DND-41 (cell line): ENCODE data around the gene R3HDM4.
A peak's percentile ranks its signal among the peaks of the same experiment; 100 is the strongest.

Experiments
- ATAC-seq: fragments of 200-7000 bp; cut with Tn5 transposase; 3 replicates; pipeline ENCODE4 v1.9.1; 2021; ENCODE audit warnings: low read depth; ENCODE audit not compliant: insufficient read depth
- DNase-seq: peaks from one replicate; pipeline ENCODE4 v3.0.0-alpha.2; 2020
- H2AFZ ChIP-seq: 2 replicates; pipeline ENCODE4 v1.6.0; 2012; ENCODE audit warnings: low read depth, low read length
- H3K27ac ChIP-seq: 2 replicates; pipeline ENCODE4 v1.5.1; 2012; ENCODE audit warnings: low read length, inconsistent platforms
- H3K27me3 ChIP-seq: fragments of 200-600 bp; sonication (generic); 2 replicates; pipeline ENCODE4 v1.6.0; 2012; ENCODE audit warnings: low read length, mild to moderate bottlenecking, inconsistent platforms; ENCODE audit not compliant: insufficient read depth, poor library complexity
- H3K36me3 ChIP-seq: 2 replicates; pipeline ENCODE4 v1.5.1; 2012; ENCODE audit warnings: low read length, inconsistent platforms; ENCODE audit not compliant: insufficient read depth
- H3K4me1 ChIP-seq: 2 replicates; pipeline ENCODE4 v1.5.1; 2012; ENCODE audit warnings: mild to moderate bottlenecking, low read length; ENCODE audit not compliant: insufficient read depth
- H3K4me2 ChIP-seq: 2 replicates; pipeline ENCODE4 v1.6.0; 2012; ENCODE audit warnings: mild to moderate bottlenecking, moderate library complexity, low read length, inconsistent platforms; ENCODE audit not compliant: insufficient read depth
- H3K4me3 ChIP-seq, 2 experiments: fragments of 200-600 bp in 1 of 2; shearing (Covaris generic) in 1 of 2; 2 replicates each; pipeline ENCODE4 v1.5.1; 2012 to 2016; ENCODE audit warnings: inconsistent platforms in 2 of 2, low read length in 2 of 2, mild to moderate bottlenecking in 2 of 2, low read depth in 1 of 2, moderate library complexity in 1 of 2
- H3K79me2 ChIP-seq: 2 replicates; pipeline ENCODE4 v1.6.0; 2012; ENCODE audit warnings: low read length, inconsistent platforms; ENCODE audit not compliant: insufficient read depth
- H3K9ac ChIP-seq: 2 replicates; pipeline ENCODE4 v1.6.0; 2012; ENCODE audit warnings: low read depth, mild to moderate bottlenecking, inconsistent platforms, low read length, moderate library complexity
- H3K9me3 ChIP-seq: 2 replicates; pipeline ENCODE4 v1.5.1; 2012; ENCODE audit warnings: low read length, moderate library complexity, mild to moderate bottlenecking, inconsistent platforms; ENCODE audit not compliant: insufficient read depth, severe bottlenecking
- H4K20me1 ChIP-seq: 2 replicates; pipeline ENCODE4 v1.6.0; 2012; ENCODE audit warnings: low read length; ENCODE audit not compliant: insufficient read depth
- EZH2 ChIP-seq: IDR thresholded peaks from 3 replicates; pipeline ENCODE4 v1.6.1; 2012; ENCODE audit warnings: borderline replicate concordance, low read depth, mild to moderate bottlenecking, moderate library complexity, low read length, inconsistent platforms; ENCODE audit not compliant: severe bottlenecking
- TF ChIP-seq, protein P1 (sequence below): IDR thresholded peaks from 2 replicates; pipeline ENCODE4 v1.5.1; 2012; ENCODE audit warnings: borderline replicate concordance, low read length, moderate library complexity, mild to moderate bottlenecking; ENCODE audit not compliant: poor library complexity, severe bottlenecking; ENCODE audit errors: extremely low read depth

Gene R3HDM4

DNA sequence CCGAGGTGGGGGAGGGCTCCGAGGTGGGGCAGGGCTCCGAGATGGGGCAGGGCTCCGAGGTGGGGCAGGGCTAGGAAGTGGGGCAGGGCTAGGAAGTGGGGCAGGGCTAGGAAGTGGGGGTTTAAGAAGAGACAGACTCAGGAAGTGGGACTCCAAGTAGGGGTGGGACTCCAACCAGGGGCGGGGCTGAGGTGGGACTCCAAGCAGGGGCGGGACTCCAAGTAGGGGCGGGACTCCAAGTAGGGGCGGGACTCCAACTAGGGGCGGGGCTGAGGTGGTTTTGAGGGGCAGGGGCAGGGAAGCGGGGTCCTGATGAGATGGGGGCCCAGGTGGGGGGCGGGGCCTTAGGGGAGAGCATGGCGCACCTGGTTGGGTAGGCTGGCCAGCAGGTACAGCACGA is 39.9 kb downstream of the R3HDM4 start:
- no peak overlapping the region for H3K27ac ChIP-seq
- DNase-seq: peak; percentile 80
- peaks cover 5% of the 10 kb centered on the region; the same call in 1 of the 2 replicates for H4K20me1 ChIP-seq
- H3K79me2 ChIP-seq: no peaks in the 10 kb centered on the region
- H2AFZ ChIP-seq: no peak overlapping the region
- H3K4me1 ChIP-seq: no peaks in the 10 kb centered on the region
- H3K9ac ChIP-seq: no peak overlapping the region
- no peaks in the 10 kb centered on the region for H3K9me3 ChIP-seq
- no peak overlapping the region for H3K4me2 ChIP-seq
- H3K4me3 ChIP-seq: no peak overlapping the region
- TF ChIP-seq EZH2: no peak
- TF ChIP-seq, protein P1, sequence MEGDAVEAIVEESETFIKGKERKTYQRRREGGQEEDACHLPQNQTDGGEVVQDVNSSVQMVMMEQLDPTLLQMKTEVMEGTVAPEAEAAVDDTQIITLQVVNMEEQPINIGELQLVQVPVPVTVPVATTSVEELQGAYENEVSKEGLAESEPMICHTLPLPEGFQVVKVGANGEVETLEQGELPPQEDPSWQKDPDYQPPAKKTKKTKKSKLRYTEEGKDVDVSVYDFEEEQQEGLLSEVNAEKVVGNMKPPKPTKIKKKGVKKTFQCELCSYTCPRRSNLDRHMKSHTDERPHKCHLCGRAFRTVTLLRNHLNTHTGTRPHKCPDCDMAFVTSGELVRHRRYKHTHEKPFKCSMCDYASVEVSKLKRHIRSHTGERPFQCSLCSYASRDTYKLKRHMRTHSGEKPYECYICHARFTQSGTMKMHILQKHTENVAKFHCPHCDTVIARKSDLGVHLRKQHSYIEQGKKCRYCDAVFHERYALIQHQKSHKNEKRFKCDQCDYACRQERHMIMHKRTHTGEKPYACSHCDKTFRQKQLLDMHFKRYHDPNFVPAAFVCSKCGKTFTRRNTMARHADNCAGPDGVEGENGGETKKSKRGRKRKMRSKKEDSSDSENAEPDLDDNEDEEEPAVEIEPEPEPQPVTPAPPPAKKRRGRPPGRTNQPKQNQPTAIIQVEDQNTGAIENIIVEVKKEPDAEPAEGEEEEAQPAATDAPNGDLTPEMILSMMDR: no peak
- H3K36me3 ChIP-seq: peaks cover 68% of the 10 kb centered on the region
- H3K27me3 ChIP-seq: no peaks in the 10 kb centered on the region
- peak; percentile 91 for ATAC-seq

DNA sequence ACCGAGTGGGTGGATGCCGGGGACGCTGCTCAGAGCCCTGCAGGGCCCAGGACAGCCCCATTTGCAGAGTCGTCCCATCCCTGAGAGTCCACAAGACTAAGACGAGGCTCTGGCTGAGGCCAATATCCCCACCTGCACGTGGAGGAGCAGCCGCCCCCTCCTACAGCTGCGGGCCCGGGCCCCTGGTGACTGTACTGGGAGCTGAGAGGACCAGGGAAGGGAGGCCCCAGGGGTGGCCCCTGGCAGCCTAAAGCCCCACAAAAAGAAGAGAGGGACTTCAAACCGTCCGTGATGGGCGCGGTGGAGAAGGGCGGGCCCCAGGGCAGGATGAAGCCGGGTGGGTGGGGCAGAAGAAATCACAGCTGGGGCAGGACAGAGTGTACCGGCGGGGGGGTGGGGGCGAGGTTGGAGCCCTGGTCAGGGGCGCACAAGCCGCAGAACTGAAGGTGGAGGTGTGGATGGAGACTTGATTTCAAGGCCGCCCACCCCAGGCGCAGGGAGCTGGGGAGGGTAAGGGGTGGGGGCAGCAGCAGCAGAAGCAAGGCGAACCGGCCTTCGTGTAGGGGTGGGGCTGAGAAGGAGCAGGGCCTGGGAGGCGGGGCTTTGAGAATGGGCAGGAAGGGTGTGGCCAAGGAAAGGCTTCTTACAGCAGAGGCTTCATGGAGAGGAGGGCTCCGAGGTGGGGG is 40.6 kb downstream of the R3HDM4 start:
- Histone ChIP-seq H3K4me2 (no peak overlapping the region), H3K36me3 (peaks cover 74% of the 10 kb centered on the region), H3K4me3 (no peak overlapping the region), H3K4me1 (no peaks in the 10 kb centered on the region), H3K27me3 (no peaks in the 10 kb centered on the region), H2AFZ (no peak overlapping the region), H3K9me3 (no peaks in the 10 kb centered on the region), H3K79me2 (no peaks in the 10 kb centered on the region), H3K27ac (no peak overlapping the region), H3K9ac (no peak overlapping the region), H4K20me1 (peaks cover 5% of the 10 kb centered on the region)
- no peak for TF ChIP-seq EZH2
- TF ChIP-seq, protein P1: no peak
- DNase-seq: peak; percentile 79
- peak; percentile 66 for ATAC-seq

DNA sequence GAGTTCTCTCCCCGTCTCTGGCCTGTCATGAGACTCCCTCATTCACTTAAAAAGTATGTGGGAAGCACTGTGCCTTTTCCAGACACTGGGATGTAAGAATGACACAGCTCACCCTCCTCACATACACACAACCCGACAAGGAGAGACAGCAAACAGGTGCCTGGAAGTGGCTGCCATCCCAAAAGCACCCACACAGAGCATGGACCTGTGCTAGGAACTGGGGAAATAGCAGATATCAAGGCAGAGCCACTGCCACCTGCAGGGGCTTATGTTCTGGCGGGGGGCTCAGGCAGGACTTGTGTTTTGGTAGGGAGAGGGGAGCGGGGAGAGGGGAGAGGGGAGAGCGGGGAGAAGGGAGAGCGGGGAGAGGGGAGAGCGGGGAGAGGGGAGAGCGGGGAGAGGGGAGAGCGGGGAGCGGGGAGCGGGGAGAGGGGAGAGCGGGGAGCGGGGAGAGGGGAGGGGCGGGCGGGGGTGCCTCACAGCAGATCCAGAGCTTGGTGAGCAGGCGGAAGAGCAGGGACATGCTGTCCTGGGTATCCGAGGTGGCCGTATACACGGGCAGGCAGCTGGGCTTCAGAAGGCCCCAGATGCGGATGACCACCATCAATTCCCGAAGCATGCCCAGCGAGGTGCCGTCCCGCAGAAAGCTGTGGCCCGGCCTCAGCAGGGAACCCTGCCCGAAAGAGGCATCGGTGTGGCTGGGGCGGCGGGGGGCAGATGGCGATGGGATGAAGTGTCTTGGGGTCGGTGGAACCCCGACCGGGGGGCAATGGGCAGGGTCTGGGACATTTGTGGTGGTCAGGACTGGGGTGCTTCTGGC is 41.4 kb downstream of the R3HDM4 start:
- TF ChIP-seq, protein P1: no peak
- TF ChIP-seq EZH2: no peak
- Histone ChIP-seq H3K4me1 (no peaks in the 10 kb centered on the region), H3K36me3 (peaks cover 71% of the 10 kb centered on the region), H4K20me1 (peaks cover 5% of the 10 kb centered on the region; the same call in 1 of the 2 replicates), H3K9me3 (no peaks in the 10 kb centered on the region), H3K79me2 (no peaks in the 10 kb centered on the region), H2AFZ (no peak overlapping the region), H3K4me3 (no peak overlapping the region), H3K27me3 (no peaks in the 10 kb centered on the region), H3K4me2 (no peak overlapping the region), H3K27ac (no peak overlapping the region), H3K9ac (no peak overlapping the region)
- DNase-seq (no peak), ATAC-seq (no peak)
